HG02571 (cell line): ENCODE results near the gene ZNF385D.
"Not testable (repeated sequence)": the region's sequence is repeated elsewhere in the genome, so short reads cannot be mapped to it uniquely, and the experiment has no call there.

Source experiments
- ATAC-seq: cut with Tn5 transposase; IDR thresholded peaks from one replicate; pipeline ENCODE4 v1.9.1; 2021; ENCODE audit warnings: mild to moderate bottlenecking, moderate library complexity; ENCODE audit not compliant: unreplicated experiment

Gene ZNF385D

DNA sequence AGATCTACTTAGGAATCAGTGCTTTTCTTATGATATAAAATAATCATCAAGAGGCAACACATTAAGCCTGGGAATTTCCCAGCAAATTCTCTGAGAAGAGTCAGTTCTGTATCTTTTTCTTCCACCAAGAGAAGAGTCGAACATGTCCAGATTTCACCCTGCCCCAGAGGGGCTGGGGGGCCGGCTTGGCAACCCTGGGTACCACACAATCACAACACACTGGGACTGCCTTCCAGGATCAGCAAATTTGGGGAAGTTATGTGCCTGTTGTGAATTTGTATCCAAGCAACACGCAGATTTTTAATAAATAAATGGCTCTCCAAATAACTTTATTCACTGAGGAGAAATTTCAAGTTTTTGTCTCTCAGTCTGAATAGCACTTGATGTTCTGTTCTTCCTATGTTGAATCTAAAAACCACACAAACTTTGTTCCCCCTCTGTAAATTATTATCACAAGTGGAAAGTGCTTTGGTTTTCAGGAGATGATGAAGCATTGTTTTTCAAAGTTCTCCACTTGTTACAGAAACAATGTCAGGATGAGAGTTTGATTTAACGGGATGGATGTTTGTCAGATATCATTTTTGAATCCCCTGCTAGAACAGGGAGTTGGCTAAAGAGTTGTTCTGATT is 357.2 kb downstream of the ZNF385D start:
- ATAC-seq: no peak

DNA sequence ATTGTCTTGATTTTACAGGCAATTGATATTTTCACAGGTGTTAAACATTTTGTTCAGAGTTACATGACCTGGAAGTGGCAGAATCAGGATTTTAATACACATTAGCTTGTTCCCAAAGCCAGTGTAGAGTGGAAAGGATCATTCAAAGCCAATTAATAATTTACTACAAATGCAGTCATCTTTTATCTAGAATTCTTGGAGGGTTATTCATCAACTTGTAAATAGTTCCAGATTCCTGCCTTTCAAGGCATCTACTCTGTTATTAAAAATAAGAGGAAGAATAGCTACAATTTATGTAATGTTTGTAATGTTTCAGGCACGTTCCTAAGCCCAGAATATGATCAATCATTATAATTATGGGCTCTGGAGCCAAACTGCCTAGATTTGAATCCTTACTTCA is 358.5 kb downstream of the ZNF385D start:
- no peak for ATAC-seq

DNA sequence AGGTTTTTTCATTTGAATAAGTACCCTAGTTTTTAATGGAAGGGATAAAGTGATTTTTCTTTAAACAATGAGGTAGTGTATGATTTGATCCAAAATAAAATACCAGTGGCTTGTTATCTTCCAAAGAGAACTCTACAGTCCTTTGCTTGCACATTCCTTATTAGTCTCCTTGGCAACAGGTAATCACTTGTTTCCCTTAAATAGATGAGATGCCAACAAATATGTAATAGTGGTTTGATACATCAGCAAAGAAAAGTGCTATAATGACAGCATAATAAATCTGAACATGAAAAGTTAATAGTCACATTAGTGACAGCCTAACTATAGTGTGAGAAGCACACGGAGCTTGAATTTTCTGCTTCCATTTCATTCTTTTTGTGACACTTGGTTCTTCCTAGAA is 360.2 kb downstream of the ZNF385D start:
- no peak for ATAC-seq

DNA sequence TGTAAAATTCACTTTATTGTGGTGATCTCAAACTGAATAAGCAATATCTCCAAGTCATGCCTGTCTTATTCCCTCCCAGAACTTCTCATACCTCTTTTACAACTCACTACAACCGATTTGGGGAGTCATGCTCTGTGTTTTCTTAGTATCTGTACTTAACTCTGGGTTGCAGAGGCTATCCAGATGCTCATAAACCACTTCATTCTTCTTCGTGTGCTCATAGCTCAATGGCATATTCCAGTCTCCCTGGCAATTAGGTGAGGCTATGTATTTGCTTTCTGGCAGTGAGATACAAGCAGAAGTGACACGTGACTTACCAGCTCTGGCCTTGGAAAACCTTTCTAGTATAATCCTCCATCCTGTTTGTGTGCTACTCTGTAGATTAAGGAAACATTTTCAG is 360.9 kb downstream of the ZNF385D start:
- ATAC-seq: no peak

DNA sequence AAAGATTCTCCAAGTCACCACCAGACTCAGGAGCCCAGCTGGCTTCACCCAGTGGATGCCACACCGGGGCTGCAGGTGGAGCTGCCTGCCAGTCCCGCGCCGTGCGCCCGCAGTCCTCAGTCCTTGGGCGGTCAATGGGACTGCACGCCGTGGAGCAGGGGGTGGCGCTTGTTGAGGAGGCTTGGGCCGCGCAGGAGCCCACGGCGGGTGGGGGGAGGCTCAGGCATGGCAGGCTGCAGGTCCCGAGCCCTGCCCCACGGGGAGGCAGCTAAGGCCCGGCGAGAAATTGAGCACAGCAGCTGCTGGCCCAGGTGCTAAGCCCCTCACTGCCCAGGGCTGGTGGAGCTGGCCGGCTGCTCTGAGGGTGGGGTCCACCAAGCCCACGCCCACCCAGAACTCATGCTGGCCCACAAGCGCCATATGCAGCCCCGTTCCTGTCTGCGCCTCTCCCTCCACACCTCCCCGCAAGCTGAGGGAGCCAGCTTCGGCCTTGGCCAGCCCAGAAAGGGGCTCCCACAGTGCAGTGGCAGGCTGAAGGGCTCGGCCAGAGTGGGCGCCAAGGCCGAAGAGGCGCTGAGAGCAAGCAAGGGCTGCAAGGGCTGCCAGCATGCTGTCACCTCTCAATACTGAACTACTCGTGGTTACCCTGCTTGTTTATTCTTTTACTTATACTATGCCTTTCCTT is 363.7 kb downstream of the ZNF385D start:
- ATAC-seq: not testable (repeated sequence)

DNA sequence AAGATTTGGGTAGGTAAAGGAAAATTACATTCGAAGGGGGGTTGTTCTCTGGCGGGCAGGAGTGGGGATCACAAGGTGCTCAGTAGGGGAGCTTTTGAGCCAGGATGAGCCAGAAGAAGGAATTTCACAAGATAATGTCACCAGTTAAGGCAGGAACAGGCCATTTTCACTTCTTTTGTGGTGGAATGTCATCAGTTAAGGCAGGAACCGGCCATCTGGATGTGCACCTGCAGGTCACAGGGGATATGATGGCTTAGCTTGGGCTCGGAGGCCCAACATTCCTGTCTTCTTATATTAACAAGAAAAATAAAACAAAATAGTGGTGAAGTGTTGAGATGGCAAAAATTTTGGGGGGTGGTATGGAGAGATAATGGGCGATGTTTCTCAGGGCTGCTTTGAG is 373.0 kb downstream of the ZNF385D start:
- not testable (repeated sequence) for ATAC-seq

DNA sequence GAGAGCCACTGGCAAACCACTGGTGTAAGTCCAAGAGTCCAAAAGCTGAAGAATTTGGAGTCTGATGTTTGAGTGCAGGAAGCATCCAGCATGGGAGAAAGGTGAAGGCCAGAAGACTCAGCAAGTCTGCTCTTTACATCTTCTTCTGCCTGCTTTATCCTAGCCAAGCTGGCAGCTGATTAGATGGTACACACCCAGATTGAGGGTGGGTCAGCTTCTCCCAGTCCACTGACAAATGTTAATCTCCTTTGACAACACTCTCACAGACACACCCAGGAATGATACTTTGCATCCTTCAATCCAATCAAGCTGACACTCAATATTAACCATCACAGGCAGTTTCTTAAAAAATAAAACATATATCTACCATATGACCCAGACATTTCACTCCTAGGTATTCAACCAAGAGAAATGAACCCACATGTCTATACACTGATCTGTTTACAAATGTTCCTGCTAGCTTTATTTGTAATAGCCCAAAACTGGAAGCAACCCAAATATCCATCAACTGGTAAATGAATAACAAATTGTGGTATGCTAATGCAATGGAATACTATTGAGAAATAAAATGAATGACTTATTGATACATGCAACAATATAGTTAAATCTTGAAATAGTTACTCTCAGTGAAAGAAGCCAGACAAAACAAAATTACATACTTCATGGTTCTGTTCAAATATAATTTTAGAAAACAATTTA is 373.8 kb downstream of the ZNF385D start:
- ATAC-seq: no peak

DNA sequence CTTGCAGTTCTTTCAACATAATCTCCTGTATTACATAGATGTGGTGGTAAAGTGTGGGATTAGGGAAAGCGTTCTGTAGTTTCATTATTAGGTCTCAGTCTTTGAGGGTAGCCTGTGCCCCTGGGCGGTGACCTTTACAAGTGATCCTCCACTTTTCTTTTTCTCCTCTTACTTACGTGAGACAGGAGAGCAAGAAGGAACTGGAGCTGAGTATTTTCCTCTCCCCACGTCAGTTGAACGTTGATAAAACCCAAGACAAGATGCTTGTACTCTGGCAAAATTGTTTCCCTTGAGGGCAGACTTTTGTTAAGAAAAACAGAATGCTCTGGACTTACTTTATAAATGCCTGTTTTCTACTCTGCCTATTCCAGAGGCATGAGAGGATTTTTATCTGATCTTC is 378.7 kb downstream of the ZNF385D start:
- no peak for ATAC-seq
